CD4-positive, alpha-beta T cell treated with Interferon gamma for 1 hour (primary cell): ENCODE measurements around the gene CLIC1.

ENCODE experiments used
- DNase-seq: peaks from one replicate; pipeline ENCODE4 v3.0.0-alpha.2; 2020

CLIC1 gene

DNA sequence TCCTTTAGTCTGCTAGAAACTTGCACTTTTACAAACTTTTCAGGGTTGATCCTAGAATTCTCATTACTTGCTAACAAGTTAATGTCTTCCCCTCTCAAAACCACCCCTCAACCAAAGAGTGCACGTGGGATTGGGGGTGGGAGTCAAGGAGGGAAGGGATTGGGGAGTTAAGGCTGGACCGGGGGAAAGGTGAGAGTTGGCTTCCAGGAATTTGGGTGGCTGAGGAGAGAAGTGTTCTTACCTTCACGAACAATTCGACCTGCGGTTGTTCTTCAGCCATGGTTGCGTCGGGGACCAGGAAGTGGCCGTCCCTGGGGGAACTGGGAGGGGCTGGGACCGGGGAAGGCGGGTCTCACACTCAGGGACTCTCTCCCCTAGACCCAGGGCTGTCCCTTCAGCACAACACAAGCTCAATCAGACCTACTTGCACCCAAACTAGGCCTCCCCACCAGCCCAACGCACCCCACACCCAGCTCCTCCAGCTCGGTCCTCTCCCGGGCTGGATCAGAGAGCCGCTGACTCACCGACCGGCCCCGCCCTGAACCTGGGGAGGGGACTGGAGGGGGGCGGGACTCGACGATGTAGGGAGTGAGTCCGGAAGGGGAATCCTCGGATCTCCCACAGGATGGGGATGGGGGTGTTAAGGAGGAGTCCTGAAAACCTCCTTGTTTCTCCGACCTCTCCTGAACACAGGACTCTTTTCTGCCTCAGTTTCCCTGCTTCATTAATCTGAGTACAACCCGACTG, at the start of gene CLIC1:
Gene CLIC1, minus strand, starts transcription at position 510 of the 747 bp plus-strand sequence. Its CDS starts 230 bp downstream, at position 280.
- peak; percentile 82 for DNase-seq

DNA sequence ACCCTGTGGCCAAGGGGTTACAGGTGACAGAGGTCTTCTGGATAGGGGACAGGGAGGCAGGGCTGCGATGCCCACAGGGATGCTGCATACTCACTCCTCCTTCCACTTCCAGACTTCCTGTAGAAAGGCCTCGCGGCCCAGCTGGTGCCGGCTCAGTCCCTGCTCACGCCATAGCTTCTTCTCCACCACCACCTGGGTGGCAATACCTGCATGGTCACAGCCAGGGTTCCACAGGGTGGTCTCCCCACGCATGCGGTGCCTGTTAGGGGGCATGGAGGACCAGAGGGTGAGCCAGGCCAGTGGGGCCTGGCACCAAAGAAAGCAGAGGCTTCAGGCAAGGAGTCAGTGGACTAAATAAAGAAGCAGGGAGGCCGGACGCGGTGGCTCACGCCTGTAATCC, 49.1 kb upstream of the CLIC1 start:
- DNase-seq = no peak

DNA sequence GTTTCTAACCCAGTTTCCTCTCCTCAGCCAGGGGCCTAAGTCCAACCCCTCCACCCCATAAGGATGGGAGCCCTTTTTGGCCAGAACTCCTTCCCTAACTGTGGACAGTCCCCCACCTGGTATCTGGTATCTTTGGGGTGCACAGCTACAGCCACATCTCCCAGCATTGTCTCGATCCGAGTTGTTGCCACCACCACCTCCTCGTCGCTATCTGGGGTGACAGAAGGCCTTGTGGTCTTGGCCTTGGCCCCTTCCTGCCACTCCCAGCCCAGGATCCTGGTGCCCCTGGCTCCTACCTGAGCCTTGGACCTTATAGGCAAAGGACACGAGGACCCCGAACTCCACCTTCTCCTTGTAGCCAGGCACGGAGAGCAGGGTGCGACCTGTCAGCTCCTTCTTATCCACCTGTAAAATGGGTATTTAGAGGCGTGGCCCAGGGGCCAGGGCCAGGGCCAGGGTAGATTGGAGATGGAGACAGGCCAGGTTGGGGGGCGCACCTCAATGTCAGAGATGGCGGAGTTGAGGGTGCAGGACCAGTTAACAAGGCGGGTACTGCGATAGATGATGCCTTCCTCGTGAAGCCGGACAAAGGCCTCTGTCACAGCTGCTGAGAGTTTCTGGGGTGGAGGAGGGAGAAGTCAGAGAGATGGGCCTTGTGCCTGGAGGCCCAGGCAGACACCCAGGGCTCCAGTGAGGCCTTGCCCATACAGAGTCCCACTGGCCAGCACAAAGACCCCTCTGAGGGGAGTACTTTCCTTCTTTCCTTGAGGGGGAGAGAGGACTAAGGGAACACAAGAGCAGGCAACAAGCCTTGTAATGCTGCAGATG, 48.0 kb upstream of the CLIC1 start:
- DNase-seq = no peak

DNA sequence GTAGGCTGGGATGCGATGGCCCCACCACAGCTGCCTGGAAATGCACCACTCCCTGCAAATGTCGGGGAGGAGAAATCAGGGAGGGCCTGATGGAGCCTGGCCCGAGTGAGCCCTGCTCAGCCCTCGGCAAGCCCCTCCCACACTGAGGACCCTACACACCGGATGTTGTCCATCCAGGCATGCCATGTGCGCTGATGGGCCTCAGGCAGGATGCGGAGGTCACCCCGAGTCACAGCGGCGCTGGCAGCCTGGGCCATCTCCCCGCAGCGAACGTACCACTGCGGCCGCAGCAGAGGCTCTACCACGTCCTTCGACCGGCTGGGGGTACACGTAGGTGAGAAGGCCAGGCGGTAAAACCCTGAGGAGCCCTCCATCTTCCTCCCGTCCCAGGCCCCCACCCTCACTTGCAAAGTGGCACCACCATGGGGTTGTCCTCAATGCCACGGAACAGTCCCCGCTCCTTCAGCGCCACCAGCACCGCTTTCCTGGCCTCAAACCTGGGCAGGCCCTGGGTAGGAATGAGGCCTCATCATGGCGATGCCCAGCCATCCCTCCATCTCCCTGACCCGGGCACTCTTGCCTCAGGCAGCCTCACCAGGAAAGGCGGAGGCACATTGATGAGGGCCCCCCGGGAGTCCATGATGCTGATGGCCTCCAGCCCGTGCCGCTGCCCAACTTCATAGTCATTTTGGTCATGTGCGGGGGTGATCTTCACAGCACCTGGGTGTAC, 46.0 kb upstream of the CLIC1 start:
- no peak for DNase-seq

DNA sequence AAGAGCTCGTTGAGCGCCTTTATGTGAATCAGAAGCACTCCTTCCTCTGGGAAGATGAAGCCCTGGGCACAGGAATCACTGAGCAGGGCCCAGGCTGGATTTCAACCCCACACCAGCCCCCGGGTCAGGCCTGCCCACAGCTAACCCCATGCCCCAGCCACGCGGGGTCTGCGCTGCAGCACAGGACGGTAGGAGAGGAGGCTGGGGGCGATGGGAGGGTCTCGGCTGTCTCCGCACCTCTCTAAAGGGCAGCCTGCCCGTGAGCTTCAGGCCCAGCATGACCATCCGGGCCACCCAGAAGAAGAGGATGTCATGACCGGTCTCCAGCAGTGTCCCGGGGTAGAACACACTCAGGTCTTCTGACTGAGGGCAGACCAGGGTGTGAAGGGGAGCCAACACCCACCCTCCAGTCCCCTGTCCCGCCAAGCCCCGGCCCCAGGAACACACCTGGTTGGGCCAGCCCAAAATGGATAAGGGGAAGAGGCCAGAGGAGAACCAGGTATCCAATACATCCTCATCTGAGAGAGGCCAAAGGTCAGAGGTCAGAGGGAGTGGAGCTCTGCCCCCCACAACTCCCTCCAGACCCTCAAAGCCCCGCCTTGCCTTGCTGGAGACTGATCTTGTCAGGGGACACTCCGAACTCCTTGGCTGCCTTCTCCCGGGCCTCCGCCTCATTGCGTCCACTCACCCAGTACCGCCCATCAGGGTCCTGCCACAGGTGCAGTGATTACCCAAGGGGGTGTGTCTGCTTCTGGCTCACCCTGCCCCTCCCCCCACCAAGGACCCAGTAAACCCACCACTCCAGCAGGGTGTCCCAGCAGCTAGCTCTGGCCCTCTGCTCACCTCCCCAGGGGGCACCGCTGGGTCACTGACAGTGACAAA, 45.2 kb upstream of the CLIC1 start:
- DNase-seq = no peak

DNA sequence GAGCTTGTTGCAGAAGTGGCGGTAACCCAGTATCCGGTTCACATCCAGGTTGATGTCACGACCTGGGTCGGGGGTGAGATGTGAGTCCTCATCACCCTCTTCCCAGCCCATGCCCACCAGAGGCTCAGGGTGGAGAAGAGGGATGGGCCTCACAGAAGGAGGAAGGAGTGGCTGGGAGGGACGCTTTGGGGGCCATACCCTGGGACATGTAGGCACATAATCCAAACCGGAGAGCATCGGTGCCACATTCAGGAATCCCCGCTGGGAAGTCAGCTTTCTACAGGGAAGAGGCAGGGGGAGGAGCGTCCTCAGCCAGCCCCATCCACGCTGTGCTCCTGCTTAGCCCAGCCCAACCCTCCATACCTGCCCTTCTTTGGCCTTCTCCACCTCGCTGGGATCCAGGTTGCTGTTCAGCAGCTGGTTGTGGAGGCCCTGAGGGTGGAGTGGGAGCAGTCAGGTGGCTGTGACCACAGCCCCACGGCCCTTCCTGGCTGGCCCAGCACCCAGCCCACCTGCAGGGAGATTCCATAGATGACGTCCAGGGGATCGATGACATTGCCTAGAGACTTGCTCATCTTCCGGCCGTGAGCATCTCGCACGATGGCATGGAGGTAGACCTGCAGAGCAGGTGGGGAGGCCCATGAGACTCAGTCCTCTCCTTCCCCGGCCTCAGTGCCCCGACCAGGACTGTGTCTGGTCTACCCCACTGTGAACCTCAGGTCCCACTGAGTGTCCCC, 44.3 kb upstream of the CLIC1 start:
- no peak for DNase-seq

DNA sequence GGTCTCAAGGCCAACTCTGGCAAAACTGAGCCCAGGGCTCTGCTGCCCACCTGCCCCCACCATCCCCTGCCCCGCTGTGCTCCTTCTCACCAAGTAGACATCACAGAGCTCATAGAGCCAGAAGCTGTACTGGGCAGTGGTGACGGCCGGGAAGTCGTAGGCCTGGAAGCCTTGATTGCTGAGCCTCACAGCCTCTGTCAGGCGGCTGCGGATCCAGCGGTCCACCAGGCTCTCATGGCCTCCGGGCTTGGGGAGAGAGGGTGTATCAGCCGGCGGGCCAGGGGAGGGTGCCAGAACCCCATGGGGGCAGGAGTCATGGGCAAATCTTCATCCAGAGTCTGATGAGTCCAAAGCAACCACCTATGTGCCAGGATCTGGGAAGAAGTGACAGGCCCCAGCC, 43.6 kb upstream of the CLIC1 start:
- DNase-seq = no peak

DNA sequence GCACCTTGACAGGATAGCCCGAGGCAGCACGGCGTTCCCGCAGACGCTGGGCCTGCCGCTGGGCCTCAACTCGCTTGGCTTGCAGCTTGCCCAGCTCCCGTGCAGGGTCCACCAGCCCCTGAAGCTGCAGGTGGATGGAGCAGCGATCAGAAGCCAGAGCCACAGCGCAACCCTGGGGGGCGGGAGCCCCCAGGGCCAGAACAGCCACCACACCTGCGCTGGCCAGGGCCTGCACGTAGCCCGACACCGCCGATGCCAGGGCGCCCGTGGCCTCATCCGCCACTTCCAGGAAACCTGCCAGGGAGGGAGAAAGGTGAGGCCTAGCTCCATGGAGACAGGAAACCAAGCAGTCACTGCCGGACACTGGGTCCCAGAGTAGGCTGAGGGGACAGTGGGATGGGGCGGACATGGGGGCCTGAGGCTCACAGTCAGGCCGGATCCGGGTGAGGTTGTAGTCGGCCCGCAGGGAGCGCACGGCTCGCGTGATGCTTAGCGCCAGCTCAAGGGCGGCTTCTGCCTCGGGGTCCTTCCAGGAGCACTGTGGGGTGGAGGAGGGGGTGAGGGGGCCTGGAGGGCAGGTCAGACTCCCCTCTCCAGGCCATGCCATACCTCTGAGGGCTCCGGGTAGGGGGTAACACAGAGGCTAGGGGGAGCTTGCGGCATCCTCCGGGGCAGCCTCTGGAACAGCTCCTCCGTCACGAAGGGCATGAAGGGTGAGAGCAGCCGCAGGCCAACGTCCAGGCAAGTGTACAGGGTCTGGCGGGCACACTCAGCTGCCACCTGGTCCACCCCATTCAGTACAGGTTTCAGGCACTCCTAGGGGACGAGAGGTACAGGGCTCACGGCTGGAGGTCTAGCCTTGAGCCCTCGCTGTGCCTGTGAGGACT, 42.9 kb upstream of the CLIC1 start:
- no peak for DNase-seq

DNA sequence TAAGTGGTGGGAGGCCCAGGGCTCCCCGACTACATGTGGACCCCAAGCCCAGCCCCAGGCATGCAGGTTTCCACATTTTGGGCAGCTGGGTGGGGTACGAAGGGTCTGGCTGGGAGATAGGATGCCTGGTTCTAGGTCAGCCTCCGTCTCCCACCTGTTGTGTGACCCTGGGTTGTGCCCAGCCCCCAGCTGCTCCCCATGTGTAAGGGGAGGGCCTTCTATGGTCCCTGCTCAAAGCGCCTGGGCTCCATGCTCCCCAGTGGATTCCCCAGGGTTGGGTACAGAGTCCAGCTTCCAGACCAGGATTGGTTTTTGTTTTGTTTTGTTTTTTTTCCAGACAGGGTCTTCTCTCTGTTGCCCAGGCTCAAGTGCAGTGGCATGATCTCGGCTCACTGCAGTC, 41.9 kb upstream of the CLIC1 start:
- DNase-seq = no peak

DNA sequence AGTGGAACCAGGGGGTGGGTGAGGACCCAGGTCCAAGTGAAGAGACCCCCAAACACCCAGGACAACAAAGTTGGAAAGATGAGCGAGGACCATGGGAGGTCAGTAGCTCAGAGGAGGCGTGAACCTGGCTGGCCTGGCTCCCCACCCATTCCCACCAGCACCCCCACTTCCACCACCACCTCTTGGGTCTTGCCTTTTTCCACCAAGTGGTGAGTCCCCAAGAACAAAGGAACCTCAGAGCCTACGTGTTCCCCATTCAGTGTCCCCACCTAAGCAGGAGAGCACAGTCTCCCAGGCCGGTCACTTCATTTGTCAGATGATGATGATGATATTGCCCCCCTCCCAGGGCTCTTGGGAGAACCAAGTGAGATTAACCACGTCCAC, 41.3 kb upstream of the CLIC1 start:
- no peak for DNase-seq

DNA sequence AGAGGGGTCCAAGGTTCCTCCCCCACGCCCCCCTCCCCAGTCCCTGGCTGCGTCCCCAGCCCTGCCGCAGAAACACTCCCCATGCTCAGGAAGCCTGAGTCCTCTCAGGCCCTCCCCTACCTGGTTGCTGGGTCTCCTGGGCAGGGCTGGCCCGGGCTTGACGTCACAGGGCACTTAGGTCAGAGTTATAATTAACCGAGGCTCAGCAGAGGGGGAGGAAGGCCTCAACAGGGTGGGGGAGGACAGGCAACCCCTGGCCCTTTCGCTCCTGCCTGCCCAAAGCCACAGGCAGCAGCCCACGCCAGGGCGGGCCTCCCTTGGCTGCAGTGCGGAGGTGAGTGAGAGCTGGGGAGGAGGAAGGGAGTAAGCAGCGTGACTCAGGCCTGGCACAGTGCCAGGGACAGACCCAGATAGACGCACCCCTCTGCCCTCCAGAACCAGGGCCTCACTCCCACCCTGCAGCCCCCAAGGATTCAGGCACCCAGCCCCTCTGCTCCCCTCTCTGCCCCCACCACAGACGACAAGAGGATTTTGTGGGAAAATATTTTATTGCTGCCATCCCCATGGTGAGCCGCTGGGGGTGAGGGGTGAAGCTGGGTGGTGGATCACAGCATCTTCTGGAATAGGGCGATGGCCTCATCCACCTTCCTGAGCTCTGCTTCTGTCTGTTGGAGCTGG, 40.8 kb upstream of the CLIC1 start, which contains the start of gene VWA7:
Gene VWA7, minus strand, starts transcription at position 340 of the 678 bp plus-strand sequence. CDS start 549 bp downstream, outside the sequence.
- DNase-seq = peak; percentile 83

DNA sequence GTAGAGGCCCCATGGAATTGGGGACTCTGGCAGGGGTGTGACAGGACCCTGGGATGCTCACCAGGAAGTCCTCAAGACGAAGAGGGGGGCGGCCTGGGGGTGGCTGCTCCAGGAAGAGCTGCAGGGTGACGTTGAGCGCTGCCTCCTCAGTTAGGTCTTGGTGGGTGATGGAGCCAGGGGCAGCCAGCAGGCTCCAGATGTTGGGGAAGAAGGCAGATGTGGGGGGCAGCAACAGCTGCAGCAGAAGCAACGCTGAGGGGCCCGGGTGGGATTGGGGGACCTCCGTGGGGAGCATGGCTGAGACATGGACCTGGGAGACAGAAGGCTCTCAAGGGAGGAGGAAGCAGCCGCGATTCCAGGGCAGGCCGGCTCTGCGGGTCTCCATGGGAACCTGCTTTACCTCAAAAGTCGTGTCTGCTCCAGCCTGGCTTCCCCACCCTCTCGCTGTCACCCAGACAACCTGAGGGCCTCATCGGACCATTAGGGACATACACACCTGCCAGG, 40.2 kb upstream of the CLIC1 start:
- DNase-seq = no peak

DNA sequence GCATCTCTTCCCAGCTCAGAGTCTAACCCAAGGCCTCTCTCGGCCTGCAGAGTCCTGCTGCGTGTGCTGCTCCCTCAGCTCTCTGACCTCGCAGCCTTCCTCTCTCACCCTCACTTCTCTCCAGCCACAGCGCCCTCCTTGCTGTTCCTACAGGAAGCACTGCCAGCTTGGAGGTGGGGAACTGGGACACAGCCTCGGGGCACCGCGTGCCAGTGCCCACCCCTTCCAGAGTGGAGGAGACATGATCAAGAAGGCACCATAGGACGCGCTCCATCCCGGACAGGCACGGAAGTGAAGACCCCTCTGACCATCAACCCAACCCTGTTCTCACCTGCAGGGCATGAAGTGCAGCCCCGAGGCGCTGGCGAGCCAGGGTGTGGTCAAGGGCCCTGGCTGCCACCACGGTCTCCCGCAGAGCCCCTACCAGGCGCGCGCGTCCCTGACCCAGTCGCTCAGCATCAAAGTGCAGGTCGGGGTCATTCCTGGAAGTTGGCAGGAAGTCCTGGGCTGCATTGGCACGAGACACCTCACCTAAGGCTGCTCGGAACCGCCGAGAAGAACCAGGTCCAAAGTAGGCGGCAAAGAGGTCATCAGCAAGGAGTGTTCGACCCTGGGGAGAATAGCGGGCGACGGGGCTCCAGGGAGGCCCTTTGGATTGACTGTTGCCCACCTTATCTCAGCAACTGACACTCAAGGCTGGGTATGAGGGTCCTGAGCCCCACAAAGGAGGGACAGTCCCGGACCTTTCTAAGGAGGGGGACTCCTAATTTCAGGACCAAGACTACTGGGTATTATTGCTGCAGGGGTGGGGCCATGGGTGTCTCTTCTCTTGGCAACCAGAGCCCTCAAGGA, 39.5 kb upstream of the CLIC1 start:
- no peak for DNase-seq

DNA sequence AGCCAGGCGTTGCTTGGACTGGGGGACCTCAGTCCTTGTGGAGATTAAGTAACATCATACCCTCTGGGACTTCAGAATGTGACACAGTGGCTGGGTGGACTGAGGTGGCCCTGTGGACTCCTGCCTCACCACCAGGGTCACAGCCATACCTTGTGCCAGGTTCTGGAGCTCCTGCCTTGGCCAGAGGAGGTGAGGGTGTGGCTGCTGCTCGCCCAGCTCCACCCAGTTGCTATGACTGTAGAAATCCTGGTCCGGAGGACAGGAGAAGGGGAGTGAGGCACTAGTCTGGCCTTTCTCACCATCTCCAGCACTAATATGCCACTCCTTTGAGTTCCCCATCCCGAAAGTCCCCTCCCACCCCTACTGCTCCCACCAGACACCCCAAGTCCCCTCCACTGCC, 38.9 kb upstream of the CLIC1 start:
- DNase-seq = no peak

DNA sequence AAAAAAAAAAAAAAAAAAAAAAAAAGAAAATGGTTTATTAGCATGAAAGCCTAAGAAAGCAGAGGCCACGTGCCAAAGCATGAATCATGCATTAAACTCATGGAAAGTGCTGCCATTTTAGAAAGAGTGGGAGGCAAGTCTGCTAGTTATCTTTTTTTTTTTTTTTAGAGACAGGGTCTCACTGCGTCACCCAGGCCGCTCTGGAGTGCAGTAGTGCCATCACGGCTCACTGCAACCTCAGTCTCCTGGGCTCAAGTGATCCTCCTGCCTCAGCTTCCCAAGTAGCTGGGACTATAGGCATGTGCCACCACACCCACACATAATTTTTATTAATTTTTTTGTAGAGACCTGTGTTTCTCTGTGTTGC, 35.6 kb upstream of the CLIC1 start:
- DNase-seq = no peak

DNA sequence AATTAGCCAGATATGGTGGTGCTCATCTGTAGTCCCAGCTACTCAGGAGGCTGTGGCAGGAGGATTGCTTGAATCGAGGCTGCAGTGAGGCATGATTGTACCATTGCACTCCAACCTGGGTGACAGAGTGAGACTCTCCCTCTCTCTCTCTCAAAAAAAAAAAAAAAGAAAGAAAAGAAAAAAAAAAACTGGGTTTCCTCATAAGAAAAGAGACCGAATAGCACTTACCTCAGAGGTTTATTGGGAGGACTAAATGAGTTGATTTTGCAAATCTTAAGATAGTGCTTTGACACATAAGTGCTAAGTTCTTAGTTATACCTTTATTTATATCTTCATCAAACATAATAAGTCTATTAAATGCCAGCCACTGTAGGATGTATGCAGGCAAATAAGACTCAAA, 34.5 kb upstream of the CLIC1 start:
- no peak for DNase-seq

DNA sequence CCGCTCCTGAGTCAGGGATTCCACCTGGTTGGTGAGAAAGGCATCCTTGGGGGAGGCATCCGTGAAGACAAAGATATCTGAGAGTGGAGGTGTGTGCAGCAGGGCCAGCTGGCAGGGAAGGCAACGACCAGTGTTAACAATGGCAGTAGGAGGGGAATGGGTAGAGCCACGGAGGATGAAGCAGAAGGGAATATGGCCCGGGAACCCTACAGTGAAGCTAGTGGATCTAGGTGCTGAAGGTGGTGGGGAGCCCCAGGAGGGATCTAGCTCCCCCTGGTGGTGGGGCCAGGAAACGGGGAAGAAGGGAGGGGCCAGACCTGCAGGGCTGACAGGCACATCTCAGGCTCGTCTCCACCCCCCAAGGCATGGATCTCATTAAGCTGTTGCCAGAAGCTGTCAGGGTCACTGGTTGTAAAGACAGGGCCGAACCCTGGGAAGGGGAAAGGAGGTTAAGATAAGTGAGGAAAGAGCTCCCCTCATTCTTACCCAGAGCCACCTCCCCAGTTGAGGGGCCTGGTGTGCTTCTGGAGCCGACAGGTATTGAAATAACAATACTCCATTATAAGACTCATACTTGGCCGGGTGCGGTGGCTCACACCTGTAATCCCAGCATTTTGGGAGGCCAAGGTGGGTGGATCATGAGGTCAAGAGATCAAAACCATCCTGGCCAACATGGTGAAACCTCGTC, 33.5 kb upstream of the CLIC1 start:
- DNase-seq = peak; percentile 81
